Coronary artery (tissue), 2 donors: ENCODE results near the gene HBG1.

ENCODE experiments used
- DNase-seq: peaks from one replicate; pipeline ENCODE4 v3.0.0-alpha.2; 2017; ENCODE audit warnings: low spot score
- H3K27ac ChIP-seq, 2 donors: fragments of 200-600 bp; sonication (generic); one replicate each; pipeline ENCODE4 v1.5.1; 2016 to 2019
- H3K4me3 ChIP-seq: fragments of 200-600 bp; sonication (generic); 2 replicates; pipeline ENCODE4 v1.5.1; 2016; ENCODE audit warnings: mild to moderate bottlenecking, moderate library complexity
- TF ChIP-seq, protein P1 (sequence below): fragments of 200-600 bp; sonication (generic); IDR thresholded peaks from one replicate; pipeline ENCODE4 v1.5.1; 2019; ENCODE audit warnings: antibody characterized with exemption

HBG1 gene

DNA sequence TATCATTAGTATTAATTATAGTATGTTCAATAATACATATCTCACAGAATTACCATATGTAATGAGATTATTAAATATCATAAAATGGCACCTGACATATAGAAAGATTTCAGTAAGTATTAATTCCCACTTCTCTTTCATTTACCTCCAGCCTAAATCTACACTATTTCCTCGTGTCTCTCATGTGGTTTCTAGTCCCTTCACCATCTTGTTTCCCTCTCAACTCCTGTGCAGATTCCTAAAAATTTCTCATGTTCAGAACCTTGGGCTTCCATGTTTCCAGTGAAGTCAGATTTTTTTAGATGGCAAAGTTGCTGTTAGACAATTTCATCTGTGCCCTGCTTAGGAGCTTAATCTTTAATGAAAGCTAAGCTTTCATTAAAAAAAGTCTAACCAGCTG lies 34.2 kb upstream of the HBG1 start:
- H3K27ac ChIP-seq, result no peak overlapping the region
- TF ChIP-seq, protein P1, sequence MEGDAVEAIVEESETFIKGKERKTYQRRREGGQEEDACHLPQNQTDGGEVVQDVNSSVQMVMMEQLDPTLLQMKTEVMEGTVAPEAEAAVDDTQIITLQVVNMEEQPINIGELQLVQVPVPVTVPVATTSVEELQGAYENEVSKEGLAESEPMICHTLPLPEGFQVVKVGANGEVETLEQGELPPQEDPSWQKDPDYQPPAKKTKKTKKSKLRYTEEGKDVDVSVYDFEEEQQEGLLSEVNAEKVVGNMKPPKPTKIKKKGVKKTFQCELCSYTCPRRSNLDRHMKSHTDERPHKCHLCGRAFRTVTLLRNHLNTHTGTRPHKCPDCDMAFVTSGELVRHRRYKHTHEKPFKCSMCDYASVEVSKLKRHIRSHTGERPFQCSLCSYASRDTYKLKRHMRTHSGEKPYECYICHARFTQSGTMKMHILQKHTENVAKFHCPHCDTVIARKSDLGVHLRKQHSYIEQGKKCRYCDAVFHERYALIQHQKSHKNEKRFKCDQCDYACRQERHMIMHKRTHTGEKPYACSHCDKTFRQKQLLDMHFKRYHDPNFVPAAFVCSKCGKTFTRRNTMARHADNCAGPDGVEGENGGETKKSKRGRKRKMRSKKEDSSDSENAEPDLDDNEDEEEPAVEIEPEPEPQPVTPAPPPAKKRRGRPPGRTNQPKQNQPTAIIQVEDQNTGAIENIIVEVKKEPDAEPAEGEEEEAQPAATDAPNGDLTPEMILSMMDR, result no peak
- H3K4me3 ChIP-seq, result no peak overlapping the region
- no peak for DNase-seq

DNA sequence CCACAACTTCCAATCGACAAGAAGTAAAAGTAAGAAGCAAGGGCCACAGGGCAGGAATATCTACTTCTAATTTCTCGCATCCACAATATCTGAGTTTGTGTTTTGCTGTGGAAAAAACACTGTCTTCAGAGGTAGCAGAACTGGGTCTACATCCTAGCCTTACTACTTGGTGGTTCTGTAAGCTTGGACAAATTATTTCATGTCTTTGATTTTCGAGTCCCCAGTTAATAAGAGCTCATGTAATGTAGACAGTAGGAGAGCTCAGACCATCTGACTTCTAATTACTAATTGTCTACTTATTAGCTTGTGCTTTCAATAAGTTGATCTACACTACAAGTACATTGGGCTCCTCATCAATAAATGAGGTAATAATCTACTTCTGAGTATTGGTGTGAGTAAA lies 33.4 kb upstream of the HBG1 start:
- TF ChIP-seq, protein P1, result no peak
- no peak for DNase-seq
- Histone ChIP-seq H3K27ac (no peak overlapping the region), H3K4me3 (no peak overlapping the region)

DNA sequence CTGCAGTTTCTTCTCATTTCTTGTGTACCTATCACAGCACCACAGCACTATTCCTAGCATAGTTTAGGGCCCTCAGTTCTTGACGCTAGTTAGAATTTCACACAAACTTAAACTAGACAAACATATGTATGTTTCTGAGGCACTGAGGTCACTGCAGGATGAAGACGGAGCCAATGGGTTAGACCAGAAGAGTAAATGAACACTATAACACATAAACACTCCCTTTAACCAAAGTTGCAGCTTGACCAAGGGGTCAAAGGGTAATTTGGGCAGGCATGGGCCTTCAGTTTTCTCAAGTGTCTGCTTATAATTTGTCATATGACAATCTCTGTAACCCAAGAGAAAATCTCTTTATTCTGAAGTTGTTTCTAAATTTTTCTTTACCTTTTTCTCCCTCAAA lies 33.0 kb upstream of the HBG1 start:
- no peak overlapping the region for H3K27ac ChIP-seq
- DNase-seq, result no peak
- TF ChIP-seq, protein P1, result no peak
- H3K4me3 ChIP-seq, result no peak overlapping the region

DNA sequence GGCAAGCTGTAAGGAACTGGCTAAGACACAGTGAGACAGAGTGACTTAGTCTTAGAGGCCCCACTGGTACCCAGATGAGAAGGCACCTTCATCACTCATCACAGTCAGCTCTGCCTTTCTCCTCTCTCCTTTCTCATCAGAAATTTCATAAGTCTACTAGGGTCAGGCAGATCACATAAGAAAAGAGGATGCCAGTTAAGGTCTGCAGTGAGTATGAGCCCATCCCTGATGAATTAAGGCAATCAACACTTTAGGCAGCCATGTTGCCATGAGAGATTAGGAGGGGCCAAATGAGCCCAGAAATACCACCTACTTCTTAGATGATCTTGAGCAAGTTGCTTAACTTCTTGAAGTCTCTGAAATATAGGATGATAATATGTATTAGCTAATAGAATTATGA lies 31.9 kb upstream of the HBG1 start:
- TF ChIP-seq, protein P1, result no peak
- Histone ChIP-seq H3K27ac (no peak overlapping the region), H3K4me3 (no peak overlapping the region)
- no peak for DNase-seq

DNA sequence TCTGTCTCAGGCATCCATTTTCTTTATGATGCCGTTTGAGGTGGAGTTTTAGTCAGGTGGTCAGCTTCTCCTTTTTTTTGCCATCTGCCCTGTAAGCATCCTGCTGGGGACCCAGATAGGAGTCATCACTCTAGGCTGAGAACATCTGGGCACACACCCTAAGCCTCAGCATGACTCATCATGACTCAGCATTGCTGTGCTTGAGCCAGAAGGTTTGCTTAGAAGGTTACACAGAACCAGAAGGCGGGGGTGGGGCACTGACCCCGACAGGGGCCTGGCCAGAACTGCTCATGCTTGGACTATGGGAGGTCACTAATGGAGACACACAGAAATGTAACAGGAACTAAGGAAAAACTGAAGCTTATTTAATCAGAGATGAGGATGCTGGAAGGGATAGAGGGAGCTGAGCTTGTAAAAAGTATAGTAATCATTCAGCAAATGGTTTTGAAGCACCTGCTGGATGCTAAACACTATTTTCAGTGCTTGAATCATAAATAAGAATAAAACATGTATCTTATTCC lies 31.0 kb upstream of the HBG1 start:
- Histone ChIP-seq H3K4me3 (no peak overlapping the region), H3K27ac (no peak overlapping the region)
- TF ChIP-seq, protein P1, result no peak
- DNase-seq, result no peak

DNA sequence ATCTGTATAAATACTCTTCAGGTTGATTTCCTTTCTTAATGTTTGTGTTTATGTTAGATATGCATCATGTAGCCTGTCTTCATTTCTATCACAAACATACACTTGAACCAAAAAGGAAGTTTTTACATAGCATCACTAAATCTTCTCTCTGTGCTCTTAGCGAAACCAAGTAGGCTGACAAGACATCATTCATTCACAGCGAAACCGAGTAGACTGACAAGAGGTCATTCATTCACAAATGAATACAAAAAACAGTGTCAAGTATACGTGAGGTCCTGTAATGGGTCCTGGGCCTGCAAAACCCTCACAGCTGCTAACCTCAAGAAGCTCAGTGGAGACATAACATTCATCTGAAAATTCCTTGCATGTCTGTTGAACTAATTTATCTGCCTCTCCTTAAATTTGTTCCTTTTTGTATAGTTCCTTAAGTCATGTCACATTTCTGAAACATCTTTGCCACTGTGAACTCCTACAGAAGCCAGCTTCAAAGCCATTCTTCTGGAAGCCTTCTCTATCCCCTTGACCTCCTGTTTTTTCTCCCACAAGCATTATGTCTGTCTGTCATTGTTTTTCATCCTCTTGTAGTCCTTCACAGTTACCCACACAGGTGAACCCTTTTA lies 29.9 kb upstream of the HBG1 start:
- TF ChIP-seq, protein P1, result no peak
- no peak for DNase-seq
- no peak overlapping the region for H3K27ac ChIP-seq
- no peak overlapping the region for H3K4me3 ChIP-seq

DNA sequence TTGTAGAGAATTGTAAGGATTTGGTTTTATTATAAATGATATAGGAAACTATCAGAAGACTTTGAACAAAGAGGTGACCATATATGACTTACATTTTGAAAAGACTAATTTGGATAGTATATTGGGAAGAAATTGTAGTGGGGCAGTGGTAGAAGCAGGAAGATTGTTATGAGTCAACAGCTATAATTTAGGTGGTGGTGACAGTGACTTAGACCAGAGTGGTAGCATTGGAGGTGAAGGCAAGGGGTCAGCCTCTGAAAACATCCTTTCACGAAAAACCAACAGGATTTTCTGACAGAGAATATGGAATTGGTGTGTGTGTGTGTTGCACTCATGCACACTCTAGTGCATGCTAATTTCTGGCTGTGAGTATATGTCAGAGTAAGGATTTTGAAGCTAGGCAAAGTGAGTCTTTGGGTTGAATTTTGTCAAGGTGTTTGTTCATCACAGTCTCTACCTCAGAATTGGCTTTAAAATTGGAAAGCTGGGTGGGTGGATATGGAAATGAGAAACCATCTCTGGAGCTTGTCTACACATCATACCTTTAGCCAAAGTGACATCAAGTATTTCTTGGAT lies 28.2 kb upstream of the HBG1 start:
- TF ChIP-seq, protein P1, result no peak
- H3K27ac ChIP-seq, result no peak overlapping the region
- DNase-seq, result no peak
- no peak overlapping the region for H3K4me3 ChIP-seq
